Activated CD4-positive, alpha-beta T cell treated with anti-CD3 and anti-CD28 coated beads, Interleukin-2, Interleukin-6, amounts not matched to agents 100 ng/mL and 50 ng/mL, durations not matched to agents 16 hours and 8 hours (primary cell): ENCODE results near the gene C2CD5.
"Not testable (repeated sequence)": the region's sequence is repeated elsewhere in the genome, so short reads cannot be mapped to it uniquely, and the experiment has no call there.

Experiments used
- DNase-seq: peaks from one replicate; pipeline ENCODE4 v3.0.0-alpha.2; 2020

Gene C2CD5

GRCh38 chr12:22544038-22544979 lies at the start of gene C2CD5:
Gene C2CD5 (minus strand): TSS chr12:22544542. CDS start chr12:22544150, 392 bp downstream.
- peak; percentile 96 for DNase-seq

GRCh38 chr12:22593864-22594263 lies 49.5 kb upstream of the C2CD5 start:
- no peak for DNase-seq

- no peak for DNase-seq
Measured at GRCh38 chr12:22588817-22589216, 44.5 kb upstream of the C2CD5 start.

GRCh38 chr12:22578328-22578727 lies 34.0 kb upstream of the C2CD5 start:
- no peak for DNase-seq

GRCh38 chr12:22577667-22578066 lies 33.3 kb upstream of the C2CD5 start:
- no peak for DNase-seq

GRCh38 chr12:22576473-22576872 lies 32.1 kb upstream of the C2CD5 start:
- DNase-seq: no peak

- DNase-seq: no peak
Measured at GRCh38 chr12:22576065-22576464, 31.7 kb upstream of the C2CD5 start.

GRCh38 chr12:22574921-22575320 lies 30.6 kb upstream of the C2CD5 start:
- DNase-seq: no peak

- no peak for DNase-seq
Measured at GRCh38 chr12:22573181-22573580, 28.8 kb upstream of the C2CD5 start.

GRCh38 chr12:22569253-22569652 lies 24.9 kb upstream of the C2CD5 start:
- no peak for DNase-seq

GRCh38 chr12:22562036-22563028 lies 18.0 kb upstream of the C2CD5 start:
- peak; percentile 20 for DNase-seq

- not testable (repeated sequence) for DNase-seq
Measured at GRCh38 chr12:22554750-22555149, 10.4 kb upstream of the C2CD5 start.

- DNase-seq: no peak
Measured at GRCh38 chr12:22551624-22552023, 7.3 kb upstream of the C2CD5 start.

- no peak for DNase-seq
Measured at GRCh38 chr12:22545255-22545654, 913 bp upstream of the C2CD5 start.

GRCh38 chr12:22543246-22544037 lies 900 bp downstream of the C2CD5 start:
- peak; percentile 61 for DNase-seq

GRCh38 chr12:22541496-22542155 lies 2.7 kb downstream of the C2CD5 start:
- DNase-seq: no peak

- no peak for DNase-seq
Measured at GRCh38 chr12:22539055-22539454, 5.3 kb downstream of the C2CD5 start.

- no peak for DNase-seq
Measured at GRCh38 chr12:22538311-22538710, 6.0 kb downstream of the C2CD5 start.

GRCh38 chr12:22536971-22537544 lies 7.3 kb downstream of the C2CD5 start:
- DNase-seq: no peak

- DNase-seq: no peak
Measured at GRCh38 chr12:22536346-22536945, 7.9 kb downstream of the C2CD5 start.

GRCh38 chr12:22535478-22535877 lies 8.9 kb downstream of the C2CD5 start:
- no peak for DNase-seq
